GM21360 (cell line): Measurements from ENCODE around the gene PHLDB2.

Source experiments
- ATAC-seq: cut with Tn5 transposase; IDR thresholded peaks from one replicate; pipeline ENCODE4 v1.9.1; 2021; ENCODE audit warnings: mild to moderate bottlenecking, moderate library complexity; ENCODE audit not compliant: unreplicated experiment

PHLDB2 gene

GRCh38 chr3:111956449-111956848 is 97.4 kb downstream of the PHLDB2 start:
- no peak for ATAC-seq

- ATAC-seq: no peak
Measured at GRCh38 chr3:111956995-111957734, 98.1 kb downstream of the PHLDB2 start.

- ATAC-seq: no peak
Measured at GRCh38 chr3:111961461-111962164, 102.5 kb downstream of the PHLDB2 start.

- no peak for ATAC-seq
Measured at GRCh38 chr3:111963424-111963823, 104.4 kb downstream of the PHLDB2 start.

- no peak for ATAC-seq
Measured at GRCh38 chr3:111965484-111965883, 106.4 kb downstream of the PHLDB2 start.

- no peak for ATAC-seq
Measured at GRCh38 chr3:111967068-111967467, 108.0 kb downstream of the PHLDB2 start.

- ATAC-seq: peak; percentile 97
Measured at GRCh38 chr3:111967651-111968274, 108.7 kb downstream of the PHLDB2 start.

GRCh38 chr3:111968319-111969054 is 109.4 kb downstream of the PHLDB2 start:
- no peak for ATAC-seq

- ATAC-seq: no peak
Measured at GRCh38 chr3:111970376-111970775, 111.3 kb downstream of the PHLDB2 start.

GRCh38 chr3:111971533-111972130 is 112.6 kb downstream of the PHLDB2 start:
- no peak for ATAC-seq

- ATAC-seq: no peak
Measured at GRCh38 chr3:111972891-111973290, 113.8 kb downstream of the PHLDB2 start.

- ATAC-seq: no peak
Measured at GRCh38 chr3:111975131-111975530, 116.1 kb downstream of the PHLDB2 start.

GRCh38 chr3:111976254-111976653 is 117.2 kb downstream of the PHLDB2 start:
- no peak for ATAC-seq

- peak; percentile 94 for ATAC-seq
Measured at GRCh38 chr3:111978583-111979433, 119.7 kb downstream of the PHLDB2 start, which contains the start of gene ABHD10. ABHD10 (plus strand) TSS chr3:111979026; CDS start chr3:111979062, 36 bp downstream.

GRCh38 chr3:111979434-111980038 is 120.5 kb downstream of the PHLDB2 start:
- peak; percentile 36 for ATAC-seq

GRCh38 chr3:111980716-111981456 is 121.8 kb downstream of the PHLDB2 start:
- no peak for ATAC-seq

- ATAC-seq: no peak
Measured at GRCh38 chr3:111981457-111981763, 122.3 kb downstream of the PHLDB2 start.

GRCh38 chr3:111984636-111985298 is 125.7 kb downstream of the PHLDB2 start:
- no peak for ATAC-seq
